Neural cell (in vitro differentiated cells): Measurements from ENCODE around the gene PFN3. TPM values are rescaled to one million over a fixed set of nuclear protein-coding genes. Genes with fewer than 3 reads are reported as not detected.

Source experiments
- H2AFZ ChIP-seq: fragments of 200-600, 300-800 bp; sonication (generic), shearing (Covaris generic); 2 replicates; pipeline ENCODE4 v1.6.0; 2014; ENCODE audit warnings: low read depth, mild to moderate bottlenecking, antibody characterized with exemption, low read length, moderate library complexity
- H3F3A ChIP-seq: fragments of 200-600 bp; shearing (Covaris generic); 2 replicates; pipeline ENCODE4 v1.6.1; 2016; ENCODE audit warnings: mild to moderate bottlenecking, moderate library complexity, mixed read lengths, antibody characterized with exemption, low read length; ENCODE audit not compliant: insufficient read depth, poor library complexity, severe bottlenecking
- H3K27ac ChIP-seq: fragments of 200-600, 300-800 bp; sonication (generic), shearing (Covaris generic); 2 replicates; pipeline ENCODE4 v1.5.1; 2014; ENCODE audit warnings: mild to moderate bottlenecking, low read length, moderate library complexity
- H3K27me3 ChIP-seq: fragments of 300-800, 200-600 bp; sonication (generic), shearing (Covaris generic); 2 replicates; pipeline ENCODE4 v1.6.0; 2014; ENCODE audit warnings: mild to moderate bottlenecking, low read depth, low read length, moderate library complexity; ENCODE audit not compliant: insufficient read depth
- H3K36me3 ChIP-seq: fragments of 300-800, 200-600 bp; sonication (generic), shearing (Covaris generic); 2 replicates; pipeline ENCODE4 v1.5.1; 2014; ENCODE audit warnings: mild to moderate bottlenecking, antibody characterized with exemption, low read length, moderate library complexity; ENCODE audit not compliant: insufficient read depth
- H3K4me2 ChIP-seq: fragments of 300-800, 200-600 bp; sonication (generic), shearing (Covaris generic); 2 replicates; pipeline ENCODE4 v1.6.0; 2014; ENCODE audit warnings: mild to moderate bottlenecking, low read length
- H3K4me3 ChIP-seq: fragments of 300-800, 200-600 bp; sonication (generic), shearing (Covaris generic); 2 replicates; pipeline ENCODE4 v1.5.1; 2014; ENCODE audit warnings: mild to moderate bottlenecking, low read length, moderate library complexity
- H3K79me2 ChIP-seq: fragments of 200-600 bp; shearing (Covaris generic); replicated peaks from 2 replicates; pipeline ENCODE4 v1.6.0; 2014; ENCODE audit warnings: mild to moderate bottlenecking, low read length, moderate library complexity; ENCODE audit not compliant: insufficient read depth
- H3K9ac ChIP-seq: fragments of 300-800, 200-600 bp; sonication (generic), shearing (Covaris generic); 2 replicates; pipeline ENCODE4 v1.6.1; 2016; ENCODE audit warnings: mild to moderate bottlenecking, low read length, mixed read lengths
- H3K9me2 ChIP-seq: fragments of 200-600 bp; shearing (Covaris generic); 2 replicates; pipeline ENCODE4 v1.6.1; 2016; ENCODE audit warnings: mild to moderate bottlenecking, low read length, mixed read lengths; ENCODE audit not compliant: insufficient read depth
- H3K9me3 ChIP-seq: fragments of 200-600, 300-800 bp; sonication (generic), shearing (Covaris generic); 2 replicates; pipeline ENCODE4 v1.6.1; 2016; ENCODE audit warnings: mild to moderate bottlenecking, mixed run types, low read length, moderate library complexity, mixed read lengths
- H4K20me1 ChIP-seq: fragments of 200-600 bp; shearing (Covaris generic); 2 replicates; pipeline ENCODE4 v1.6.1; 2016; ENCODE audit warnings: mild to moderate bottlenecking, mixed run types; ENCODE audit not compliant: insufficient read depth
- CTCF ChIP-seq: fragments of 450-650 bp; IDR thresholded peaks from 2 replicates; pipeline ENCODE4 v1.5.1; 2014; ENCODE audit warnings: antibody characterized with exemption, mild to moderate bottlenecking, moderate library complexity; ENCODE audit not compliant: poor library complexity, severe bottlenecking
- EP300 ChIP-seq: fragments of 450-650 bp; conservative IDR thresholded peaks from 2 replicates; pipeline ENCODE4 v1.6.1; 2014; ENCODE audit warnings: antibody characterized with exemption, mild to moderate bottlenecking, moderate library complexity; ENCODE audit not compliant: poor library complexity, severe bottlenecking
- EZH2 ChIP-seq: fragments of 200-600, 300-800 bp; shearing (Covaris generic), sonication (generic); IDR thresholded peaks from 2 replicates; pipeline ENCODE4 v1.6.1; 2014; ENCODE audit warnings: antibody characterized with exemption, low read length, borderline replicate concordance, mild to moderate bottlenecking; ENCODE audit not compliant: insufficient read depth, poor library complexity, severe bottlenecking
- MXI1 ChIP-seq: fragments of 450-650 bp; conservative IDR thresholded peaks from 2 replicates; pipeline ENCODE4 v1.6.1; 2014; ENCODE audit warnings: antibody characterized with exemption, mild to moderate bottlenecking; ENCODE audit not compliant: poor library complexity, severe bottlenecking
- POLR2AphosphoS5 ChIP-seq: IDR thresholded peaks from 2 replicates; pipeline ENCODE4 v1.6.1; 2012
- RAD21 ChIP-seq: fragments of 450-650 bp; conservative IDR thresholded peaks from 2 replicates; pipeline ENCODE4 v1.6.1; 2014; ENCODE audit warnings: antibody characterized with exemption, mild to moderate bottlenecking, moderate library complexity
- REST ChIP-seq: IDR thresholded peaks from 2 replicates; pipeline ENCODE4 v1.6.1; 2012; ENCODE audit warnings: borderline replicate concordance
- SMC3 ChIP-seq: fragments of 450-650 bp; conservative IDR thresholded peaks from 2 replicates; pipeline ENCODE4 v1.6.1; 2014; ENCODE audit warnings: antibody characterized with exemption, mild to moderate bottlenecking, moderate library complexity; ENCODE audit not compliant: poor library complexity
- TAF1 ChIP-seq: IDR thresholded peaks from 2 replicates; pipeline ENCODE4 v1.6.1; 2012; ENCODE audit warnings: low read depth
- polyA plus RNA-seq: library from polyadenylated mRNA; depleted of rRNA; stranded (reverse); fragments of >200 nt; gene quantifications from 2 replicates; pipeline ENCODE4 v1.2.3, GENCODE V29; 2014

PFN3 gene
- polyA plus RNA-seq, 1 donor from 2014 or later: not detected

GRCh38 chr5:177355868-177356168 lies 44.6 kb downstream of the PFN3 start:
- no peaks in the 10 kb centered on the region for H3K9me2 ChIP-seq
- no peaks in the 10 kb centered on the region for H3K9me3 ChIP-seq
- H3K79me2 ChIP-seq: peaks cover 5% of the 10 kb centered on the region
- H3K36me3 ChIP-seq: no peaks in the 10 kb centered on the region
- H3K4me2 ChIP-seq: no peak overlapping the region
- no peaks in the 10 kb centered on the region for H3K27me3 ChIP-seq
- no peak overlapping the region for H3K4me3 ChIP-seq
- H3F3A ChIP-seq: no peaks in the 10 kb centered on the region
- H3K27ac ChIP-seq: no peak overlapping the region
- no peak overlapping the region for H3K9ac ChIP-seq
- H4K20me1 ChIP-seq: no peaks in the 10 kb centered on the region
- TF ChIP-seq RAD21 (no peak), CTCF (no peak), TAF1 (no peak), MXI1 (no peak), REST (no peak), EP300 (no peak), POLR2AphosphoS5 (no peak), EZH2 (no peak), SMC3 (no peak)
- H2AFZ ChIP-seq: no peak overlapping the region

- H4K20me1 ChIP-seq: no peaks in the 10 kb centered on the region
- H3F3A ChIP-seq: no peaks in the 10 kb centered on the region
- H3K36me3 ChIP-seq: no peaks in the 10 kb centered on the region
- peaks cover 10% of the 10 kb centered on the region for H3K79me2 ChIP-seq
- TF ChIP-seq POLR2AphosphoS5: no peak
- TF ChIP-seq TAF1: no peak
- no peak for TF ChIP-seq EP300
- no peak for TF ChIP-seq CTCF
- no peak for TF ChIP-seq SMC3
- no peak for TF ChIP-seq MXI1
- TF ChIP-seq RAD21: no peak
- no peak for TF ChIP-seq EZH2
- TF ChIP-seq REST: no peak
- no peak overlapping the region for H3K4me3 ChIP-seq
- no peak overlapping the region for H3K4me2 ChIP-seq
- no peak overlapping the region for H2AFZ ChIP-seq
- H3K9me3 ChIP-seq: no peaks in the 10 kb centered on the region
- H3K9me2 ChIP-seq: no peaks in the 10 kb centered on the region
- H3K27ac ChIP-seq: no peak overlapping the region
- H3K9ac ChIP-seq: no peak overlapping the region
- H3K27me3 ChIP-seq: no peaks in the 10 kb centered on the region
Observed at GRCh38 chr5:177355162-177355867, 45.1 kb downstream of the PFN3 start.
